ENCODE measurements around the gene LAIR1.

- no peak for TF ChIP-seq CTCF (conservative IDR thresholded peaks at IDR 0.05; ENCODE audit: low read length)
- TF ChIP-seq EZH2phosphoT487 (IDR thresholded peaks at IDR 0.05; ENCODE audit: borderline replicate concordance, low read depth, low read length): no peak
Measured at GRCh38 chr19:54311486-54311885, 53.2 kb downstream of the LAIR1 start.
